Left ventricle myocardium inferior (tissue), 1 donor: Measurements from ENCODE around the gene MYOF. TPM values are rescaled to one million over a fixed set of nuclear protein-coding genes. Genes with fewer than 3 reads are reported as not detected.

Experiments
- DNase-seq: peaks from one replicate; pipeline ENCODE4 v3.0.0-alpha.2; 2020
- H3K27ac ChIP-seq: fragments of 200-600 bp; replicated peaks from 2 replicates; pipeline ENCODE4 v1.8.0; 2021
- H3K27me3 ChIP-seq: fragments of 200-600 bp; 2 replicates; pipeline ENCODE4 v1.8.0; 2021; ENCODE audit warnings: low read depth
- H3K36me3 ChIP-seq: fragments of 200-600 bp; 2 replicates; pipeline ENCODE4 v1.8.0; 2021
- H3K4me1 ChIP-seq: fragments of 200-600 bp; 2 replicates; pipeline ENCODE4 v1.8.0; 2021
- H3K4me3 ChIP-seq: fragments of 200-600 bp; 2 replicates; pipeline ENCODE4 v1.8.0; 2021; ENCODE audit warnings: mild to moderate bottlenecking, moderate library complexity
- H3K9me3 ChIP-seq: fragments of 200-600 bp; replicated peaks from 2 replicates; pipeline ENCODE4 v1.8.0; 2021
- intact Hi-C: fragments of 100-400 bp; cut with micrococcal nuclease; formaldehyde crosslinking; loops from one replicate; pipeline ENCODE4 v1.11.0; 2022
- total RNA-seq: library from RNA; stranded (reverse); fragmentation: NEBNext Ultra II Directional; extraction: Animal tissue kit (Norgen Biotek cat#: 25700); gene quantifications from one replicate; pipeline ENCODE4 v1.2.1, GENCODE V29; 2021
- TF ChIP-seq, protein P1 (sequence below): fragments of 200-600 bp; IDR thresholded peaks from 2 replicates; pipeline ENCODE4 v1.8.0; 2021; ENCODE audit warnings: antibody characterized with exemption, mild to moderate bottlenecking, borderline replicate concordance
- donor health status: DM: no; HTN: yes; CAD: no; lungs with severe emphysema.

The MYOF gene
- total RNA-seq, 1 donor from 2014 or later = 43.6 TPM

GRCh38 chr10:93478873-93479272 is 3.3 kb downstream of the MYOF start:
- peaks cover 49% of the 10 kb centered on the region for H3K4me1 ChIP-seq
- intact Hi-C loops = no loop called here

DNA sequence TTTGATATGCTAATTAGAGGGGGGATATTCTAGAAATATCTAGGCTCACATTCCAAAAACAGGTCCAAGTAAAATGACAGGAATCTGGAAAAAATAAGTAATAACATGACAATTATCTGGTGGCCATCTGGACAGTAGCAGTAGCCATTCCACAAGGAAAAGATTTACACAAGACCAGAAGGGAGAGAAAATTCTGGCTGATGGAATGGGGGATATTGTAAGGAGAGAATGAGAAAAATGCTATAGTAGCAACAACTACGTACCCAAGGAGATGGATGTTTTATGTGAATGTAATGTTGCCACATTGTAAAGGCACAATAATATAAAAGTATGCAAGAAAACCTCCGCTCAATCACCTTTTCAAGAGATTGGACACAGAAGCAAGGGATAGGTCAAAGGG is 5.4 kb downstream of the MYOF start:
- H3K27ac ChIP-seq = no peak overlapping the region
- H3K9me3 ChIP-seq = no peaks in the 10 kb centered on the region
- TF ChIP-seq, protein P1, sequence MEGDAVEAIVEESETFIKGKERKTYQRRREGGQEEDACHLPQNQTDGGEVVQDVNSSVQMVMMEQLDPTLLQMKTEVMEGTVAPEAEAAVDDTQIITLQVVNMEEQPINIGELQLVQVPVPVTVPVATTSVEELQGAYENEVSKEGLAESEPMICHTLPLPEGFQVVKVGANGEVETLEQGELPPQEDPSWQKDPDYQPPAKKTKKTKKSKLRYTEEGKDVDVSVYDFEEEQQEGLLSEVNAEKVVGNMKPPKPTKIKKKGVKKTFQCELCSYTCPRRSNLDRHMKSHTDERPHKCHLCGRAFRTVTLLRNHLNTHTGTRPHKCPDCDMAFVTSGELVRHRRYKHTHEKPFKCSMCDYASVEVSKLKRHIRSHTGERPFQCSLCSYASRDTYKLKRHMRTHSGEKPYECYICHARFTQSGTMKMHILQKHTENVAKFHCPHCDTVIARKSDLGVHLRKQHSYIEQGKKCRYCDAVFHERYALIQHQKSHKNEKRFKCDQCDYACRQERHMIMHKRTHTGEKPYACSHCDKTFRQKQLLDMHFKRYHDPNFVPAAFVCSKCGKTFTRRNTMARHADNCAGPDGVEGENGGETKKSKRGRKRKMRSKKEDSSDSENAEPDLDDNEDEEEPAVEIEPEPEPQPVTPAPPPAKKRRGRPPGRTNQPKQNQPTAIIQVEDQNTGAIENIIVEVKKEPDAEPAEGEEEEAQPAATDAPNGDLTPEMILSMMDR = no peak
- no peaks in the 10 kb centered on the region for H3K36me3 ChIP-seq
- intact Hi-C loops = no loop called here
- H3K4me3 ChIP-seq = no peak overlapping the region
- H3K27me3 ChIP-seq = no peaks in the 10 kb centered on the region
- DNase-seq = no peak
- H3K4me1 ChIP-seq = peaks cover 56% of the 10 kb centered on the region

More at GRCh38 chr10:93478873-93479272, 3.3 kb downstream of the MYOF start:
- Histone ChIP-seq H3K9me3 (no peaks in the 10 kb centered on the region), H3K27me3 (no peaks in the 10 kb centered on the region), H3K4me3 (no peak overlapping the region), H3K27ac (no peak overlapping the region), H3K36me3 (no peaks in the 10 kb centered on the region)
- no peak for DNase-seq
- TF ChIP-seq, protein P1 = no peak

GRCh38 chr10:93475871-93476270 is 6.3 kb downstream of the MYOF start:
- H3K9me3 ChIP-seq = no peaks in the 10 kb centered on the region
- H3K27me3 ChIP-seq = no peaks in the 10 kb centered on the region
- H3K4me3 ChIP-seq = no peak overlapping the region
- H3K4me1 ChIP-seq = peaks cover 56% of the 10 kb centered on the region
- intact Hi-C loops = no loop called here
- H3K27ac ChIP-seq = no peak overlapping the region
- no peaks in the 10 kb centered on the region for H3K36me3 ChIP-seq
- TF ChIP-seq, protein P1 = no peak
- no peak for DNase-seq

DNA sequence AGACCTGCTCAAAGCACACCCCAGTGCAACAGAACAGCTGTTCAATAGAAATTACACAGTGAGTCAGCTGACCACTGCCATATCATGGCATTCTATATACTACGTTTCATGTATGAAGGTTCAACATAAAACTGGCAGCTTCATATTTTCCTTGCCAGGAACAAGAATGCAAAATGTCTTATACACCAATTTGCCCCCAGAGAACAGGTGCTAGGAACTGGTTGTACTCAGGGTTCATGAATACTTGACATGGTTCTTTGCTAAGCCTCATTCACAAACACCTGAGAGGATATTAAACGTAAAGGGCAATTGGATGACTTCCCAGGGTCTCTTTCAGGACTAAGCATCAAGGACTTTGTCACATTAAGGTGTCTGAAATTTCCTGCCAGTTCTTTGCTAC is 6.9 kb downstream of the MYOF start:
- no peaks in the 10 kb centered on the region for H3K36me3 ChIP-seq
- DNase-seq = no peak
- intact Hi-C loops = no loop called here
- TF ChIP-seq, protein P1 = no peak
- peaks cover 55% of the 10 kb centered on the region for H3K4me1 ChIP-seq
- H3K9me3 ChIP-seq = no peaks in the 10 kb centered on the region
- H3K27me3 ChIP-seq = no peaks in the 10 kb centered on the region
- no peak overlapping the region for H3K4me3 ChIP-seq
- H3K27ac ChIP-seq = no peak overlapping the region

DNA sequence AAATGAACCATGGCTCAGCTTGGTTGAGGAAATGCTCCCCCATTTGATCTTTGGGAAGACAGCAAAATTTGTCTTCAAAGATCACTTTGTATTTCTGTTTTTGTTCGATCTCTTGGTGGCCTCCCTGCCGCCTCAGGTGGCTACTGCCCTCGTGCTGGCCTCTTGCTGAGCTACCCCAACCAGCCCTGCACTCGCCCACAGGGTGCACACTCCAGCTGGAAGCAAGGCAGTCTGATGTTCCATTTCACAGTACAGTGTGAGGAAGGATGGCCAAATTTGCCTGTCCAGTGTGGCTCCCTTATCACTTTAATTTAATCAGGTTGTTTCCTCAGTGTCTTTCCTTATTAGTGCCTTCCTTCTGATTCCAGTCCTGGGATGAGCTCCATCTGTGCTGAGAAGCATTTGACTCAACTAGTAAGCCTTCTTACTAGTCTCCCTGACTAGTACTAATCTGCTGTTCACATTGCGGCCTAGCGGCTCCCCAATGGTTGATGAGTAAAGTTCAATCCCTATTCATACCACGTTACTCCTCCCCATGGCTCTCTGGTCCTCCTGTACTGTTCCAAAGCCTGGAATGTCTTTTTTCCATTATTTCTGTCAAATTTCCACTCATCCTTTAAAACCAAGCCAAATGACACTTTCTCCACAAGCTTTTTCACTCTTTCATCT is 8.2 kb downstream of the MYOF start:
- no peak overlapping the region for H3K27ac ChIP-seq
- intact Hi-C loops = no loop called here

More for the DNA sequence above, 8.2 kb downstream of the MYOF start:
- H3K36me3 ChIP-seq = no peaks in the 10 kb centered on the region
- H3K9me3 ChIP-seq = no peaks in the 10 kb centered on the region
- no peak overlapping the region for H3K4me3 ChIP-seq
- TF ChIP-seq, protein P1 = no peak
- no peaks in the 10 kb centered on the region for H3K27me3 ChIP-seq
- H3K4me1 ChIP-seq = peaks cover 59% of the 10 kb centered on the region
- no peak for DNase-seq
